NCI-H1694 (cell line): ENCODE results near the gene UBQLN4.
A peak's percentile ranks its signal among the peaks of the same experiment; 100 is the strongest.
"Not testable (repeated sequence)": the region's sequence is repeated elsewhere in the genome, so short reads cannot be mapped to it uniquely, and the experiment has no call there.

Experiments used
- DNase-seq: peaks from one replicate; lab custom pipeline; 2025; lab: John Stamatoyannopoulos, UW

Gene UBQLN4

DNA sequence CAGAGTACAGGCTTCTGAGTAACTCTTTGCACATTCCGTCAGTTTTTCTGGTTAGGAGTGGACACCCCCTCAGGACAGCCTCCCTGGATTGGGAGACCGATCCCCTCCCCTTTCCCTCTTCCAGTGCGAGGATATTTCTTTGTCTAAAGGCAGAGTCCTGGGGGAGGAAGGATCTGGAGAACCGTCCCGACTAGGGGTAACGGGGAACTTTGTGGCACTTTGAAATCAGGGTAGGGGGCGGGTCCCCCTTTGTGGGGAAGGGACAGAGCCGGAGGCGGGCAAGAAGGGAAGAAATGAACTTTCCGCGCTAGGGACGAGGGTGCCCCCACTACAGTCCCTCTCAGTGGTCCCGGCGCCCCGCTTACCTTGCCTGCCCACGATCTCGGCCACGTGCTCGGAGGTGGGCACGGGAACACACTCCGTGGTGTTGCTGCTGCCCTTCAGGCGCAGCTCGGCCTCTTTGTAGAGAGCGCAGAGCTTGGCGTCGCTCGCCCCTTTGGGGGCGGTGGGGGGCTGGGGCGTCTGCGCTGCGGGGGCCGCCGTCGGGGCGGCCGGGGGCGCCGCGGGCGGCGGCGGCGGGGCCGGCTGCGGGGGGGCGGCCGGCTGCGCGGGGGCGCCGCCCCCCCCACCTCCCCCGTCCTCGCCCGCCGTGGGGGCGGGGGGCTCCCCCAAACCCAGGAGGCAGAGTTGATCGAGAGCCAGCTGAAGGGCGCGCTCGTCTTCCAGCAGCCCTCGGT, 27.8 kb upstream of the UBQLN4 start:
- no peak for DNase-seq

DNA sequence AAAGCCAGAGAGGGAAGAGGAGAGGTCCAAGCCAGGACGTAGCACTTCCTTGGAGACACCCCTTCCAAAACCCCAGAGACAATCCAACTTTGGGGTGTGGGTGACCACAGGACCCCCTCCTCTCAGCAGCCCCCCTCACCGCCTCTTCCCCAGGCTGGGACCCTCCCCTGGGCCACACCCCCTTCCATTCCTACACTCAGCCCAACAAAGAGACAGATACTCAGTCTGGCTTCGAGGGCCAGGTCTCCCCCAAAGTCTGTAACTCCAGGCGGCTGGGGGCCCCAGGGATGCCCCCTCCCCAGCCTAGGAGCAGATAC, 27.2 kb upstream of the UBQLN4 start:
- no peak for DNase-seq

DNA sequence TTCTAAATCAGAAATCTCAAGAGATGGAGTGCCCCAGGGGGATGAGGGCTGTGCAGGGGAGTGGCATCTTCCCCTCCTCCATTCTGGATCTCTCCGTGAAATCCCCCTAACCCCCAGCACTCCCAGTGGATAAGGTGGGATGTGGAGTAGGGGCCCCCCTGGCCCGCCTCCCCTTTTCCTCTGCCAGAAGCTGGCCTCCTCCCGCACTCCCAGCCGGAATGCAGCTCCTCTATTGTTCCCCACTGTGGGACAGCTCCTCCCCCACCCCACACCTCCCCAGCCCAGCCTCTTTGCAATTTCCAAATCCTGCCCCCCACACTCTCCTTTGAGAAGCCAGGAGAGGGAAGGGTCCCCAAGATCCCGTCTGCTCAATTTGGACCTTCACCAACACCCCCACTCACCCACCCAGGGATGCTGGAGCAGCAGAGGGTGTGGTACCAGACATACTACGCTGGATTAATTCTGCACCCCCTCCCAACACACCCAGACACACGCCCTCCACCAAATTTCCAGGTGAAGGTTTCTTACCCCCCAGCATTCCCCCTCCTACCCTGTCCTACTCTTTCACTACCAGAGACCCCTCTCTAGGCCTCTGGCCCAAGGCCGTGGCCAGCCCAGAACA, 26.8 kb upstream of the UBQLN4 start:
- no peak for DNase-seq

DNA sequence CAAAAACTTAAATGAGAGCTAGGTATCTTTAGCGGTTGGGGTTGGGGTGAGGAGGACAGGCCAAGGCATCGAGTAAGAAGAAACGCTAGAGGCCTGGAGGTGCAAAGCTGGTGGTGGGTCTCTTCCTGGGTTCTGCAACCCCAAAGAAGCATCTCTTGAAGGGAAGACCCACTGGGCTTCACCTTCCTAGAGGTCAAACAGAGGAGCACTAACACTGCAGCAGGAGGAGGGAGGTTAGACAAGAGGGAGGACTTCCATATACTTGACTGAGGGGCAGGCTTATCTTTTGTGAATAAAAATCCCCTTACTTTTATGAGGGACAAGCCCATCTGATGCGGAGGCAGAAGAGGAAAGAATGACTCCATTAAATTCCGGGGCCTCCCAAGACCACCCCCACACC, 26.2 kb upstream of the UBQLN4 start:
- DNase-seq, result no peak

DNA sequence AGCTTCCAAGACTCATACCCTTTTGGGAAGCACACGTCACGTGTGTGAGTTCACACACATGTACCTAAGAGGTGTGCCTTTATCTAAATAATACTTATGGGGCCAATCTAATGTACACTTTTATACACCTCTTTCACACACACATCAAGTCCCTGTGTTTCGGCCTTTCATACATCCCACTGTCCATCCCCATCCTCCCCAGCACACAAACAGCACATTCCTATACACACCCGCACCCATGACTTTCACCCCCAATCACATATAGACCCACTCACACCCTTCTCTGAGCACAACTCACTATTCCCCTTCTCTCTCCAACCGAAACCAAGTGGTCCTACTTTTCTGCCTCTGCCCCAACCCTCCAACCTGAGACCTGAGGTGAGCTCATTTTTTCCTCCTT, 25.1 kb upstream of the UBQLN4 start:
- no peak for DNase-seq

DNA sequence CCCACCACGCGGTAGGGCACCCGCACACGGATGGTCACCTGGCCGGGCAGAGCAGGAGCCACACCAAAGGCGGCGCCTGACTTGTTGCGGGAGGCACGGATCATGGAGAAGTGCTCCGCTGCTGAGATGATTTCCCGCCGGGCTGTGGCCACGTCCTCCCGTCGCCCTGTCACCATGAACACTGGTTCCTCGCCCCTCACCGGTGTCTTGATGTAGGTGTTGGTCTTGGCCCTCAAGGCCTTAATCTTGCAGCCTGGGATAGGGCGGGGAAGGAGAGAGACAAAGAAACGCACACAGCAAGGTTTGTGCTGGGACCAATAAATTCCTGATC, 23.8 kb upstream of the UBQLN4 start:
- DNase-seq, result no peak

DNA sequence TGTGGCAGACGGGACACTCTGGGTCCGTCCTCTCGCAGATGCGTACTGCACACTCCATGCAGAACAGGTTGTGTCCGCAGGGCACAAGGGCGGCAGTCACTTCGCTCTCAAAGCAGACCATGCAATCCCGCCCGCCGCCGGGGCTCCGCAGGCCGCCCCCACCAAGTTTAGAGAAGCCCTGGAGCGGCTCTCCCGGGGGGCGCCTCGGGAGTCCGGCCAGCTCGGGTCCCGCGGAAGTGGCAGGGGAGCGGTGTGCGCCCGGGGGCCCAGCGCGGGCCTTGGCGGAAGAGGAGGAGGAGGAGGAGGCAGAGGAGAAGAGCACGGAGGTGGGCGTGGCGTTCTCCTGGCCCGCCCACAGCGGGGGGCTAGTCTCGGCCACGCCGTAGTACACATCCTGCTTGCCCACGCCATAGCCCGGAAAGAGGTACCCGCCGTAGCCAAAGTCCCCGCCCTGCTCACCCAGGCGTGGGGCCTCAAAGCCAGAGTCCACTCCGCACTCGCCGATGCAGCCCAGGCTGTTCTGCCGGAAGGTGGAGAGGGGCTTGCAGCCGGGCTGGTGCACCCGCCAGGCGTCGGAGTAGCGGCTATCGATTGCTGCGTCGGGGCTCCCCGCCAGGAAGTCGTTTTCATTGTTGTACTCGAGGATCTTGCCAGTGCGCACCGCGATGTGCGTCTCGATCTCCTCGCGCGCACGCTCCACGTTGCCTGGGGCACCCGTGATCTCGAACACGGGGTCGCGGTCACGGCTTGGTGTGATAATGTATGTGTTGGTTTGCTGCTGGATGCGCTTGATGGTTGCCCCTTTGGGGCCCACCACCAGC, 23.2 kb upstream of the UBQLN4 start:
- DNase-seq, result no peak

DNA sequence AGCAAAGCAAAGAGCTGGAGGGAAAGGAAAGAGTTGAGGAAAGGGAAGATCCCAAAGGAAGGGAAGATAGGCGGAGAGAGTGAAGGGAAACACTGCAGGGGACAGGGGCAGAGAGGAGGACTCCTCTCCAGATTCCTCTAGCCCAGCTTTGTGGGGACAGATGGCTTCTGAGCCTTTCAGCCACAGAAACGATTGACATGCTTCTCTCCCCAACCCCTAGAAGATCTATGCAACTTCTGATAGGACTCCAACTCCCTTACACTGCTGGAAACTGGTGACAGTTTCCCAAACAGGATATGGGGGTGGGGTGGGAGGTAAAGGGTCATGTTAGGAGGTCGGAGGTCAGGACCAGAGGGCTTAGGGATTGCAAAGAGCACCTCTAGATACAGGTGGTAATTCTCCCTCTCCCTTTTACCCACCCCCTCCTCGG, 22.2 kb upstream of the UBQLN4 start:
- no peak for DNase-seq

DNA sequence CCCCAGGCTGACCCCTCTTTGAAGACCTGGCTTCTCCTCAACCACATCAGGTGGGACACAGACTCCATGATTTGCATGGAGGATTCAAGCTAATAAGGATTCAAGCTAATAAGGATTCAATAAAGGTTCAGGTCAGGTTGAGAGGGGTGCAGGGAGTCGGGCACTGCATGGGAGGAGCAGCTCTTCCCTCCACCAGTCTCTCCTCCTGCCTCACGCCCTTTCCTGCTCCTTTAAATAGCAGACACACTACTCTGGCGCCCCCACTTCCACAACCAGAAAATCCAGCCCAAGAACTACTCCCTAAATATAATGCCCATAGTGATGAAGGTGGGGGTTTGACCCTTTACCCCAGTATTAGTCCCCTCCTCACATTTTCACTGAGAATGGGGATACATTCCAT, 21.6 kb upstream of the UBQLN4 start:
- DNase-seq, result no peak

DNA sequence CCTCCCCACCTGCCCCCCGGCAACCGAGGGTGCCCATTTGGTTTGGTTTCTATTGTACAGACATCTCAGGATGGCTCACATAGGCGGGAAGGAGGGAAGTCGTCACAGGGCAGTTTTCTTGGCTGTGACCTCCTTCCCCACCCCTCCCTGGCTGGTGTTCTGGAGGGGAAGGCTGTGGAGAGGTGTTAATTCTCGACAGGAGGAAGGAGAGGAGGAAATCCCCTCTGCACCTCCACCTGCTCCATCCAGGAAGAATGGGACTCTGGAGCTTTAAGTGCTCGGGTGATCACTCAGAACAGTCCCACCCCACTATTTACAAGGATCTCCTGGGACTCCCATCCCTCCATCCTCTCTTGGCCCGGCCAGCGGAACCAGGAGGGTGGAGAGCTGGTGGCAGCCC, 21.1 kb upstream of the UBQLN4 start:
- DNase-seq, result no peak

DNA sequence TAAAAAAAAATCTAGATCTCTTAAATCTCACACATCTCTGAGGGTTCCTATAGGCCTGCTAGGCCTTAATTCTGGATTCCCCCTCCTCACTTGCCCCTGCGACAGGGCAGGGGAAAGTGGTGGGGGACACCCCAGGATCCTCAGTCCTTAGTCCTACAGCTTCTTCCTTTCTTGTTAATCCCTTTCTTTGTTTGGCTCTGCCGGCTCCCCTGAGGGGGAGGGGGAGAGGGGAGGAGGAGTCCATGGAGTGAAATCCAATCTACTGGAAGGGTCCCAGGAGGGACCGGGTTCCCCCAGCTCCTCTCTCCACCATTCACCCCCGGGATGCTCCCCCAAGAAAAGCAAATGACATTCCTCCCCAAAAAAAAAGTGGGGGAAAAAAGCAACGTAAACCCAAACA, 20.1 kb upstream of the UBQLN4 start:
- DNase-seq, result no peak

DNA sequence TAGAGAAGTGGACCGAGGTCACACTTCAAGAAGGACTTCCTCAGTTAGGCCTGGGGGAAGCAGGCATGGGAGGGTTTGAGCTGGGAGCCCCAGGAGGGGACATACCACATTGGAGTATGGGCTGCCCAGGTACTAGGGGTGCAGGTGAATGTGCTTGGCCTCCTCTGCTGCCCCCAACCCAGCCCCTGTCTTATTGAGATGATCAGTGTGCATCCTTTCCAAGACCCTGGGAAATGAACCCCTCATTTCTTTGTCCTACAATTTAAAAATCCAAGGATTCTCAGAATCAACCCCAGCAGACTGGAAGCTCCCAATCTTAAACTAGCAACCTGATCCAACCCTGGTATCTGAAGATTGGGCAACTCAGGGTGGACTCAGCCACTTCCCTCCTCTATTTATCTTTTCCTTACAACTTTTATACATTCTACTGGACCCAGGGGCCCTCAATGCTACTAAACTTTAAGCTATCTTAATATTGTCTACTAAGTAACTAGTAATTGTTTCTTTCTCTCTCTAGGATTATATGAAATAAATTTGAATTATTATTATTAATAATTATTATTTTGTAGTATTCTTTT, 19.6 kb upstream of the UBQLN4 start:
- no peak for DNase-seq

DNA sequence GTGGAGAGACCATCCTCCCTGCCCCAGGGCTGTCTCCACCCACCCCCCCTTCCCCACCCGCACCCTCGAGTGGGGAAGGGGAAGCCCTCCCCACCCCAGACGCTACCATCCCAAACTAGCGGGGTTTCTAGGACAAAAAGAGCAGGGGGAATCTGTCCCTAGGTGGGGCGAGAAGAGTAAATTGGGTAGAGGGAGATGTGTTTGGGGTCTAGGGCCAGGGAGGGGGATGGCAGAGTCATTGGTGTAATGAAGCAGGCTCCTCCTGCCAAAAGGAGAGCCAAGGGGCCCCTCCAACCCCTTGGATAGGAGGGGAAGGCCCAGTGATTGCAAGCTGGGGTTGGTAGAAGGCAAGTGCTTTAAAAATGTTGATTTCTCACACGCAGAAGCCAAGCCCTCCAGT, 18.7 kb upstream of the UBQLN4 start:
- DNase-seq, result no peak

DNA sequence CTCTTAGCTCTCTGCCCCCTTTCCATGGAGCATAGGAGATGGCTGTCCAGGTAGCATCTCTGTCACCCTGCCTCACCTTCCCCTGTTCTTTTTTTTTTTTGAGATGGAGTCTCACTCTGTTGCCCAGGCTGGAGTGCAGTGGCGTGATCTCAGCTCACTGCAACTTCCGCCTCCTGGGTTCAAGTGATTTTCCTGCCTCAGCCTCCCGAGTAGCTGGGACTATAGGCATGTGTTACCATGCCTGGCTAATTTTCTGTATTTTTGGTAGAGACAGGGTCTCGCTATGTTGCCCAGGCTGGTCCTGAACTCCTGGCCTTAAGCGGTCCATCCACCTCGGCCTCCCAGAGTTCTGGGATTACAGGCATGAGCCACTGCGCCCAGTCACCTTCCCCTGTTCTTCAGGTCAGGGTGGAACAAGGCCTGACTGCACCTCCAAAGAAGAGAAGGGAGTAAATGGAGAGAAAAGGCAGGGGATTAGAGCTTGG, 17.8 kb upstream of the UBQLN4 start:
- DNase-seq, result not testable (repeated sequence)

DNA sequence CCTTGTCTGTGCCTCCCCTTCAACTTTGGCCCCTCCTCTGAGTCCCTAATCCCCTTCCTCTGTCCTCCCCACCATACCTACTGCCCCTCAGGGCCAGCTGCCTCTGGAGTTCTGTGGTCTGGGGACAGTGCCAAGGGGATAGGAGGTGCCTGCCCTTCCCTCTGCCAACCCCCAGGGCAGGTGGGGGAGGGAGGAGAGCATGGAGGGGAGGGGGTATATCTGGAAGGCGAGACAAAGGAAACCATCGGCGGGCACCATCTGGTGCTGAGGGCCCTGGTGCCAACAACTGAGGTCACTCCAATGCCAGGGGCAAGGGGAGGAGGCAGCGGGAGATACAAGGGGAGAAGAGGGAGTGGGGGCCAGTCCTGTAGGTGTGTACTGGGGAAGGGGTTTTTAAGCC, 16.9 kb upstream of the UBQLN4 start:
- peak; percentile 97 for DNase-seq

DNA sequence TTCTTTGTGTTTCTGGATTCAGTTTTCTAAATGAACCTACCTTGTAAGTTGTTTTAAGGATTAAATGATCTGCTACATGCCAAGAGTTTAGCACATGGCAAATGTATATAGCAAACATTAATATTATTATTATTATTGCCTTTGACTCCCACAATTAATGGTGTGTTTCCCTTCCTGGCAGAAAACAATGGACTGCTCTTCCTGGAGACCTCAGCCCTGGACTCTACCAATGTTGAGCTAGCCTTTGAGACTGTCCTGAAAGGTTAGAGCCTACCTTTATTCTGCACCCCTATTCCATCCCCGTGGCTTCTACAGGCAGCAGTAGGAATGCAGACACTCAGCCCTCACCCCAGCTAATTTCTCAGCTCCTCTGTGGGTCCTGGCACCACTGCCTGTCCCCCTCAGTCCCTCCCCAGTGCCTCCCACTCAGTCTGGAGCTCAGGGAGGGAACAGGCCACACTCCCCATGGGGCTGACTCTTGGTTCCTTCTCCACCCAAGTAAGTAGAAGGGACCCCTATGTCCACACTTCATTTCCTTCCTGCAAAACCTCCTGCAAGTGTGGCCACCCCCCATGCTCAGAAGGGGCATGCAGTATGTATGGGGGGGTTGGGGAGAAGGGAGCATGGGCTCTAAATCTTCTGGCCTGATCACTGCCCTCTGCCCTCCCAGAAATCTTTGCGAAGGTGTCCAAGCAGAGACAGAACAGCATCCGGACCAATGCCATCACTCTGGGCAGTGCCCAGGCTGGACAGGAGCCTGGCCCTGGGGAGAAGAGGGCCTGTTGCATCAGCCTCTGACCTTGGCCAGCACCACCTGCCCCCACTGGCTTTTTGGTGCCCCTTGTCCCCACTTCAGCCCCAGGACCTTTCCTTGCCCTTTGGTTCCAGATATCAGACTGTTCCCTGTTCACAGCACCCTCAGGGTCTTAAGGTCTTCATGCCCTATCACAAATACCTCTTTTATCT, 16.2 kb upstream of the UBQLN4 start:
- DNase-seq, result no peak

DNA sequence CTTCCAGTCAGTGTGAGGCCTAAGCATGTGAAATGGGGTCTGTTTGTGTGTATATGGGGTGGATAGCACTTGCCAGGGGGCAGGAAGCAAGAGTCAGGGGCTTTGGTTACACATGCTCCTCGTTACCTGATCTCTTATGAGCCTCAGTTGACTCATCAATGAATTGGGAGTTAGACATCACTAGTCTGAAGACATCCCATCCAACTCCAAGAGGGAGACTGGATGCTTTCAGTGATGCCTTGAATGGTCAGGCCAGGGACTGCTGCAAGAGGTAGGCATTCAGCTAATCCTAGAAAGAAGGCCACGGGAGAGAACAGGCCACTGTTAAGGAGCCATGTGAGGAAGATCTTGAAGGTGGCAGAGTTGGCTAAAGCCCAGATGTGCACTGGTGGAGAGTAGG, 13.7 kb upstream of the UBQLN4 start:
- no peak for DNase-seq

DNA sequence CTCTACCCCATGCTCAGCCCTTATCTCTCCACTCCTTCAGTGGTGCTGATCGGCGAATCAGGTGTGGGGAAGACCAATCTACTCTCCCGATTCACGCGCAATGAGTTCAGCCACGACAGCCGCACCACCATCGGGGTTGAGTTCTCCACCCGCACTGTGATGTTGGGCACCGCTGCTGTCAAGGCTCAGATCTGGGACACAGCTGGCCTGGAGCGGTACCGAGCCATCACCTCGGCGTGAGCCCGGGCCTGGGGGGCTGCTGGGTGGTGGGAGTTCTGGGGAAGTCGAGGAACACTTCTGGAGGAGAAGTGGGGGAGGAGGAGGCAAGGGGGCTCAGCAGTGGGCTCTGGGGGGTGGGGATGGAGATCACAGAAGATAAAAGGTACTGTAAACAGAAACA, 12.3 kb upstream of the UBQLN4 start:
- DNase-seq, result no peak

DNA sequence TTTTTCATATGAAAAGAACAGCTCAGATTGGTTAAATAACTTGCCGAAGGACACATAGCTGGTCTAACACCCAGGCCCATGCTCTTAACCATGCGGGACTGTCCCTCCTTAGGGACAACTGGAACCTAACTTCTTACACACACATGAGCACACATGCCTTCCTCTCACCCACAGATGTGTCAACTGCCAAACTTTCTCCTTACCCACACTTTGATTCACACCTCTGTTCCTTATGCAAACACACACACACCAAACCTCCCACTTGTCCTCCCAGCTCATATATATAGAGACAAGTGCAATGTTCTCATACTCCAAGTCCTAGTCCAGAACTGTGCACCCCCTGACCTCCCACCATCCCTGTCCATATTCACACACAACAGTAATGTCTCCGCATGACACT, 11.6 kb upstream of the UBQLN4 start:
- DNase-seq, result no peak

DNA sequence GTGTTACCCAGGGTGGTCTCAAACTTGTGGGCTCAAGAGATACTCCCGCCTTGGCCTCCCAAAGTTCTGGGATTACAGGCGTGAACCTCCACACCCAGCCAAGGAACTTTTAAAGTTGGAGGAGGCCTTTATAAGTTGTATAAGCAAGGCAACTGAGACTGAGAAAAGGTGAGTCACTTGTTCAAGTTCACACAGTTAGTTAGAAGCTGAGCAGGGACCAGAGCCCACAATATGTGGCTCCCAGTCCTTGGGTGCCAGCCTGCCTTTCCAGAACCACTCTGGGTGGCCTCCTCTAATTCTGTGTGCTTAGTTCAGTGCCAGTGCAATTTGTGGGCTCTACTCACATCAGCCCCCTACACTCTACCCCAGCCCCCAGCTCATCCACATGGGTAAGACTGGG, 11.0 kb upstream of the UBQLN4 start:
- DNase-seq, result no peak

DNA sequence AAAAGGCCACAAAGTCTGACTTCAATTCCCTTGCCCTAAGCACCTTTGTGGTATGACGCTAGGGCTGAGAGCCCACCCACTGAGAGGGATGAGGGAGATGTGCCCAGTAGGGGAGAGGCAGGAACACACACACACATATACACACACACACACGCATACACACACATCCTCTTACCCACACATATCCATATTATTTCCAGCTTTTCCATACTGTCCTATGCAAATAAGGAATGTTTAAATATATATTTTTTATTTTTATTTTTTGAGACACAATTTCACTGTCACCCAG, 10.3 kb upstream of the UBQLN4 start:
- no peak for DNase-seq

DNA sequence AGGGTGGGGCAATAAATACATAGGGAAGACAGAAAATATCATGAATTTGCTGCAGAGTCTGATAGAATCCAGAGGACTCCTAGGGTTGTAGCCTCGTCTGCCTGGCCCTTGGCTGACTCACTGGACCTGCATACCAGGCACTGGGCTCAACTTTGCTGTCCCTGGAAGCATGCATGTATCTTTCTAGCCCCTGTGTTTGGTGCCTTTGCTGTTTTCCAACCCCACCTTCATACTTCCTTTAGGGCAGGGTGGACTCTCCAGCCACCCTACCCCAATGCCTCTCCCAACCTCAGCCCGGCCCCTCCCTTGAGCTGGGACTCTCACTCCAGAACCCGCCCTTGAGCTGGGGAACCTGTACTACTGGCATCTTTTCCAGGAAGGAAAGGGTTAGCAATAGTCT, 8.6 kb upstream of the UBQLN4 start:
- DNase-seq, result no peak
